ENCODE data around the gene MADD. TPM values are rescaled to one million over a fixed set of nuclear protein-coding genes. Genes with fewer than 3 reads are reported as not detected.

Gene MADD
- total and polyA plus RNA-seq, 2 experiments from 2014 or later: 9.9 to 17.4 TPM

GRCh38 chr11:47340010-47340409 lies 70.1 kb downstream of the MADD start:
- H3K9me2 ChIP-seq (ENCODE audit: insufficient read depth): no peaks in the 10 kb centered on the region
- no peak overlapping the region for H3K27ac ChIP-seq
- H3K9me3 ChIP-seq (ENCODE audit: low read depth): no peaks in the 10 kb centered on the region
- no peak overlapping the region for H2AFZ ChIP-seq
- H3K4me2 ChIP-seq (ENCODE audit: unreplicated experiment): no peak overlapping the region
- in situ Hi-C loops (cut with MboI): no loop called here
- no peaks in the 10 kb centered on the region for H3K27me3 ChIP-seq (replicated peaks; ENCODE audit: insufficient read depth)
- no peak for DNase-seq
- TF ChIP-seq EZH2 (IDR thresholded peaks at IDR 0.05; ENCODE audit: insufficient read depth, poor library complexity, severe bottlenecking): no peak
- no peak for TF ChIP-seq EZH2phosphoT487 (IDR thresholded peaks at IDR 0.05; ENCODE audit: insufficient read depth, low read depth)
- no peaks in the 10 kb centered on the region for H3F3A ChIP-seq (ENCODE audit: insufficient read depth)
- H3K4me1 ChIP-seq (ENCODE audit: insufficient read depth): no peaks in the 10 kb centered on the region
- H3K79me2 ChIP-seq (ENCODE audit: insufficient read depth): no peaks in the 10 kb centered on the region
- no peaks in the 10 kb centered on the region for H4K20me1 ChIP-seq (ENCODE audit: insufficient read depth)
- H3K4me3 ChIP-seq: no peak overlapping the region
- 72% methylated on average over 9 of the region's 9 CpGs for WGBS, 2 experiments (ENCODE audit: low coverage in 1 of 2, low lambda C conversion rate in 2 of 2, missing lambda C conversion rate in 2 of 2)
- no peak overlapping the region for H3K9ac ChIP-seq
- H3K36me3 ChIP-seq (ENCODE audit: low read depth): no peaks in the 10 kb centered on the region

- 41 to 46% methylated on average over 17 to 18 of the region's 18 CpGs for WGBS, 2 experiments (ENCODE audit: low coverage in 1 of 2, low lambda C conversion rate in 2 of 2, missing lambda C conversion rate in 2 of 2)
These were observed 71.2 kb downstream of the MADD start for GRCh38 chr11:47340980-47341775.

GRCh38 chr11:47342036-47342803 lies 72.3 kb downstream of the MADD start:
- H4K20me1 ChIP-seq (ENCODE audit: insufficient read depth): no peaks in the 10 kb centered on the region
- no peaks in the 10 kb centered on the region for H3K4me1 ChIP-seq (ENCODE audit: insufficient read depth)
- no peak overlapping the region for H3K27ac ChIP-seq
- H3K9me2 ChIP-seq (ENCODE audit: insufficient read depth): no peaks in the 10 kb centered on the region
- H3F3A ChIP-seq (ENCODE audit: insufficient read depth): no peaks in the 10 kb centered on the region
- no peak for TF ChIP-seq EZH2phosphoT487 (IDR thresholded peaks at IDR 0.05; ENCODE audit: insufficient read depth, low read depth)
- no peak for TF ChIP-seq EZH2 (IDR thresholded peaks at IDR 0.05; ENCODE audit: insufficient read depth, poor library complexity, severe bottlenecking)
- no peak for DNase-seq
- no peaks in the 10 kb centered on the region for H3K36me3 ChIP-seq (ENCODE audit: low read depth)
- H3K4me3 ChIP-seq: no peak overlapping the region
- in situ Hi-C loops (cut with MboI): no loop called here
- H3K9ac ChIP-seq: no peak overlapping the region
- H3K79me2 ChIP-seq (ENCODE audit: insufficient read depth): no peaks in the 10 kb centered on the region
- no peaks in the 10 kb centered on the region for H3K27me3 ChIP-seq (replicated peaks; ENCODE audit: insufficient read depth)
- H2AFZ ChIP-seq: no peak overlapping the region
- H3K9me3 ChIP-seq (ENCODE audit: low read depth): no peaks in the 10 kb centered on the region
- 77 to 79% methylated on average over 24 of the region's 24 CpGs for WGBS, 2 experiments (ENCODE audit: low coverage in 1 of 2, low lambda C conversion rate in 2 of 2, missing lambda C conversion rate in 2 of 2)
- H3K4me2 ChIP-seq (ENCODE audit: unreplicated experiment): no peak overlapping the region

More at GRCh38 chr11:47340980-47341775, 71.2 kb downstream of the MADD start:
- Histone ChIP-seq H3K27me3 (replicated peaks; ENCODE audit: insufficient read depth) (no peaks in the 10 kb centered on the region), H3K4me2 (ENCODE audit: unreplicated experiment) (no peak overlapping the region), H3K9me2 (ENCODE audit: insufficient read depth) (no peaks in the 10 kb centered on the region), H3K9me3 (ENCODE audit: low read depth) (no peaks in the 10 kb centered on the region), H3K36me3 (ENCODE audit: low read depth) (no peaks in the 10 kb centered on the region), H4K20me1 (ENCODE audit: insufficient read depth) (no peaks in the 10 kb centered on the region), H3K27ac (no peak overlapping the region), H3K4me3 (no peak overlapping the region), H3K9ac (no peak overlapping the region), H3K4me1 (ENCODE audit: insufficient read depth) (no peaks in the 10 kb centered on the region), H2AFZ (no peak overlapping the region), H3F3A (ENCODE audit: insufficient read depth) (no peaks in the 10 kb centered on the region), H3K79me2 (ENCODE audit: insufficient read depth) (no peaks in the 10 kb centered on the region)
- TF ChIP-seq EZH2phosphoT487 (IDR thresholded peaks at IDR 0.05; ENCODE audit: insufficient read depth, low read depth) (no peak), EZH2 (IDR thresholded peaks at IDR 0.05; ENCODE audit: insufficient read depth, poor library complexity, severe bottlenecking) (no peak)
- peak; percentile 34 for DNase-seq
- in situ Hi-C loops (cut with MboI): no loop called here

- TF ChIP-seq EZH2 (IDR thresholded peaks at IDR 0.05; ENCODE audit: insufficient read depth, poor library complexity, severe bottlenecking): no peak
- H3K9me3 ChIP-seq (ENCODE audit: low read depth): no peaks in the 10 kb centered on the region
- no peaks in the 10 kb centered on the region for H3K36me3 ChIP-seq (ENCODE audit: low read depth)
- no peaks in the 10 kb centered on the region for H3K9me2 ChIP-seq (ENCODE audit: insufficient read depth)
- no peak overlapping the region for H3K9ac ChIP-seq
- no peaks in the 10 kb centered on the region for H4K20me1 ChIP-seq (ENCODE audit: insufficient read depth)
- no peak overlapping the region for H2AFZ ChIP-seq
- in situ Hi-C loops (cut with MboI): no loop called here
- no peaks in the 10 kb centered on the region for H3K79me2 ChIP-seq (ENCODE audit: insufficient read depth)
- no peaks in the 10 kb centered on the region for H3K4me1 ChIP-seq (ENCODE audit: insufficient read depth)
- H3K27me3 ChIP-seq (replicated peaks; ENCODE audit: insufficient read depth): no peaks in the 10 kb centered on the region
- no peak overlapping the region for H3K4me2 ChIP-seq (ENCODE audit: unreplicated experiment)
- no peak for DNase-seq
- no peaks in the 10 kb centered on the region for H3F3A ChIP-seq (ENCODE audit: insufficient read depth)
- H3K4me3 ChIP-seq: no peak overlapping the region
- 87 to 88% methylated on average over 15 of the region's 15 CpGs for WGBS, 2 experiments (ENCODE audit: low coverage in 1 of 2, low lambda C conversion rate in 2 of 2, missing lambda C conversion rate in 2 of 2)
- no peak overlapping the region for H3K27ac ChIP-seq
These were observed 72.9 kb downstream of the MADD start for GRCh38 chr11:47342854-47343253.
